CD14-positive monocyte (primary cell): ENCODE data around the gene ADGRL3. TPM values are rescaled to one million over a fixed set of nuclear protein-coding genes. Genes with fewer than 3 reads are reported as not detected.

ENCODE experiments used
- DNase-seq, 3 donors: peaks; one replicate each; pipeline ENCODE4 v3.0.0-alpha.2; 2011 to 2022
- H2AFZ ChIP-seq: 2 replicates; pipeline ENCODE4 v1.6.0; 2012; ENCODE audit warnings: mild to moderate bottlenecking, low read depth, low read length, inconsistent platforms; ENCODE audit not compliant: insufficient read depth, poor library complexity, severe bottlenecking
- H3K27ac ChIP-seq, 2 donors: 1 replicate in 1 of 2; 2 replicates in 1 of 2; pipeline ENCODE4 v1.5.1; 2012 to 2013; ENCODE audit warnings: low read length in 2 of 2, control low read depth in 1 of 2, inconsistent platforms in 1 of 2, low read depth in 1 of 2, mild to moderate bottlenecking in 1 of 2
- H3K27me3 ChIP-seq, 2 donors: one replicate each; pipeline versions ENCODE4 v1.6.0 to v1.6.1; 2011 to 2013; ENCODE audit warnings: low read length in 2 of 2; ENCODE audit not compliant: control insufficient read depth in 2 of 2, insufficient read depth in 2 of 2
- H3K36me3 ChIP-seq, 2 donors: replicated peaks in 1 of 2; 1 replicate in 1 of 2; 2 replicates in 1 of 2; pipeline versions ENCODE4 v1.5.1 to v1.6.1; 2012 to 2013; ENCODE audit warnings: low read length in 2 of 2, control low read depth in 1 of 2, inconsistent platforms in 1 of 2, mild to moderate bottlenecking in 1 of 2; ENCODE audit not compliant: insufficient read depth in 2 of 2, control insufficient read depth in 1 of 2
- H3K4me1 ChIP-seq, 2 donors: 1 replicate in 1 of 2; 2 replicates in 1 of 2; pipeline versions ENCODE4 v1.5.1 to v1.6.1; 2012 to 2013; ENCODE audit warnings: low read length in 2 of 2, control low read depth in 1 of 2, inconsistent platforms in 1 of 2, mild to moderate bottlenecking in 1 of 2, moderate library complexity in 1 of 2; ENCODE audit not compliant: insufficient read depth in 2 of 2, control insufficient read depth in 1 of 2
- H3K4me2 ChIP-seq: replicated peaks from 2 replicates; pipeline ENCODE3; 2012; ENCODE audit warnings: low read length, moderate library complexity, mild to moderate bottlenecking; ENCODE audit not compliant: poor library complexity, severe bottlenecking; ENCODE audit errors: extremely low read depth
- H3K4me3 ChIP-seq, 3 experiments: fragments of 200-600 bp in 1 of 3; sonication (generic) in 1 of 3; replicated peaks in 1 of 3; 1 replicate in 2 of 3; 2 replicates in 1 of 3; pipeline ENCODE4 v1.5.1; 2011 to 2013; ENCODE audit warnings: low read length in 3 of 3, mild to moderate bottlenecking in 3 of 3, control low read depth in 2 of 3, low read depth in 2 of 3, inconsistent platforms in 1 of 3, moderate library complexity in 1 of 3
- H3K79me2 ChIP-seq: 2 replicates; pipeline ENCODE4 v1.6.0; 2012; ENCODE audit warnings: mild to moderate bottlenecking, control low read depth, inconsistent platforms, low read length, moderate library complexity; ENCODE audit not compliant: insufficient read depth
- H3K9ac ChIP-seq: 2 replicates; pipeline ENCODE4 v1.6.0; 2017; ENCODE audit warnings: low read length, mild to moderate bottlenecking; ENCODE audit not compliant: insufficient read depth, poor library complexity, severe bottlenecking
- H3K9me3 ChIP-seq, 2 donors: replicated peaks in 1 of 2; 1 replicate in 1 of 2; 2 replicates in 1 of 2; pipeline versions ENCODE4 v1.5.1 to v1.6.1; 2012 to 2013; ENCODE audit warnings: low read length in 2 of 2, control low read depth in 1 of 2; ENCODE audit not compliant: control insufficient read depth in 1 of 2, insufficient read depth in 1 of 2
- H4K20me1 ChIP-seq: 2 replicates; pipeline ENCODE4 v1.6.0; 2012; ENCODE audit warnings: mild to moderate bottlenecking, low read length, control low read depth, moderate library complexity; ENCODE audit not compliant: insufficient read depth
- H3K27ac Mint-ChIP-seq, 7 donors: one replicate each; pipeline ENCODE4 v1.8.0; 2020; ENCODE audit warnings: mild to moderate bottlenecking in 7 of 7, mixed read lengths in 7 of 7, moderate library complexity in 6 of 7, inconsistent platforms in 2 of 7
- H3K27me3 Mint-ChIP-seq, 3 donors: one replicate each; pipeline ENCODE4 v1.8.0; 2021 to 2022; ENCODE audit warnings: low read depth in 3 of 3, mild to moderate bottlenecking in 3 of 3, mixed read lengths in 3 of 3, moderate library complexity in 3 of 3, inconsistent platforms in 1 of 3
- H3K36me3 Mint-ChIP-seq, 2 donors: one replicate each; pipeline ENCODE4 v1.8.0; 2020; ENCODE audit warnings: mixed read lengths in 2 of 2, inconsistent platforms in 1 of 2, mild to moderate bottlenecking in 1 of 2
- H3K4me1 Mint-ChIP-seq: one replicate; pipeline ENCODE4 v1.8.0; 2020; ENCODE audit warnings: mild to moderate bottlenecking, mixed read lengths
- H3K4me3 Mint-ChIP-seq, 2 donors: one replicate each; pipeline ENCODE4 v1.8.0; 2020; ENCODE audit warnings: mild to moderate bottlenecking in 2 of 2, mixed read lengths in 2 of 2, moderate library complexity in 1 of 2
- H3K9me3 Mint-ChIP-seq, 7 donors: one replicate each; pipeline ENCODE4 v1.8.0; 2020 to 2022; ENCODE audit warnings: mixed read lengths in 7 of 7, mild to moderate bottlenecking in 6 of 7, moderate library complexity in 6 of 7, inconsistent platforms in 2 of 7
- WGBS: methylation state at CpG from one replicate; pipeline ENCODE4 v1.1.5; 2013; ENCODE audit warnings: missing lambda C conversion rate; ENCODE audit not compliant: insufficient coverage; 5-methylcytosine and 5-hydroxymethylcytosine counted together
- intact Hi-C, 2 donors: fragments of 100-400 bp; cut with micrococcal nuclease; formaldehyde crosslinking; loops; one replicate each; pipeline versions ENCODE4 v1.15.0 to v1.15.1; 2023
- polyA plus RNA-seq, 3 donors: library from polyadenylated mRNA; depleted of rRNA in 1 of 3; unstranded in 2 of 3; stranded (reverse) in 1 of 3; fragments of 300-500 nt in 2 of 3; fragments of >200 nt in 1 of 3; fragmentation: Illumina TruSeq in 2 of 3; gene quantifications; 1 replicate in 2 of 3; 2 replicates in 1 of 3; pipeline ENCODE4 v1.2.3, GENCODE V29; 2012 to 2021
- TF ChIP-seq, protein P1 (sequence below): fragments of 200-600 bp; IDR thresholded peaks from one replicate; pipeline ENCODE4 v1.8.0; 2022; ENCODE audit warnings: antibody characterized with exemption, mild to moderate bottlenecking

ADGRL3 gene
- polyA plus RNA-seq, 3 donors: not detected

GRCh38 chr4:62118558-62118957, 918.4 kb downstream of the ADGRL3 start:
- no peaks in the 10 kb centered on the region for H3K4me1 ChIP-seq
- no peaks in the 10 kb centered on the region for H3K79me2 ChIP-seq
- TF ChIP-seq, protein P1, sequence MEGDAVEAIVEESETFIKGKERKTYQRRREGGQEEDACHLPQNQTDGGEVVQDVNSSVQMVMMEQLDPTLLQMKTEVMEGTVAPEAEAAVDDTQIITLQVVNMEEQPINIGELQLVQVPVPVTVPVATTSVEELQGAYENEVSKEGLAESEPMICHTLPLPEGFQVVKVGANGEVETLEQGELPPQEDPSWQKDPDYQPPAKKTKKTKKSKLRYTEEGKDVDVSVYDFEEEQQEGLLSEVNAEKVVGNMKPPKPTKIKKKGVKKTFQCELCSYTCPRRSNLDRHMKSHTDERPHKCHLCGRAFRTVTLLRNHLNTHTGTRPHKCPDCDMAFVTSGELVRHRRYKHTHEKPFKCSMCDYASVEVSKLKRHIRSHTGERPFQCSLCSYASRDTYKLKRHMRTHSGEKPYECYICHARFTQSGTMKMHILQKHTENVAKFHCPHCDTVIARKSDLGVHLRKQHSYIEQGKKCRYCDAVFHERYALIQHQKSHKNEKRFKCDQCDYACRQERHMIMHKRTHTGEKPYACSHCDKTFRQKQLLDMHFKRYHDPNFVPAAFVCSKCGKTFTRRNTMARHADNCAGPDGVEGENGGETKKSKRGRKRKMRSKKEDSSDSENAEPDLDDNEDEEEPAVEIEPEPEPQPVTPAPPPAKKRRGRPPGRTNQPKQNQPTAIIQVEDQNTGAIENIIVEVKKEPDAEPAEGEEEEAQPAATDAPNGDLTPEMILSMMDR: no peak
- H3K9me3 Mint-ChIP-seq: peaks cover 0 to 2% (median 0%) of the 10 kb centered on the region in 7 donors
- no peaks in the 10 kb centered on the region for H3K27me3 Mint-ChIP-seq
- no peak overlapping the region for H2AFZ ChIP-seq
- DNase-seq: no peak
- H3K9ac ChIP-seq: no peak overlapping the region
- H3K4me2 ChIP-seq: no peak overlapping the region
- no peaks in the 10 kb centered on the region for H3K27me3 ChIP-seq
- H3K4me3 ChIP-seq: no peak overlapping the region
- H3K36me3 Mint-ChIP-seq: no peaks in the 10 kb centered on the region
- H3K36me3 ChIP-seq: no peaks in the 10 kb centered on the region
- H3K9me3 ChIP-seq: no peaks in the 10 kb centered on the region
- no peak overlapping the region for H3K27ac Mint-ChIP-seq
- whole genome bisulfite sequencing: no CpG with 5 or more reads among the region's 2 CpGs
- H3K4me3 Mint-ChIP-seq: no peak overlapping the region
- H3K4me1 Mint-ChIP-seq: no peaks in the 10 kb centered on the region
- no peak overlapping the region for H3K27ac ChIP-seq
- no peaks in the 10 kb centered on the region for H4K20me1 ChIP-seq
- intact Hi-C loops: no loop called here

- Histone ChIP-seq H4K20me1 (no peaks in the 10 kb centered on the region), H3K79me2 (no peaks in the 10 kb centered on the region), H3K36me3 (no peaks in the 10 kb centered on the region), H3K4me3 (no peak overlapping the region), H3K27me3 (no peaks in the 10 kb centered on the region), H3K27ac (no peak overlapping the region), H3K4me1 (no peaks in the 10 kb centered on the region), H3K9ac (no peak overlapping the region), H3K9me3 (no peaks in the 10 kb centered on the region), H2AFZ (no peak overlapping the region), H3K4me2 (no peak overlapping the region)
- Mint-ChIP-seq H3K36me3 (no peaks in the 10 kb centered on the region), H3K4me3 (no peak overlapping the region), H3K27me3 (no peaks in the 10 kb centered on the region), H3K4me1 (no peaks in the 10 kb centered on the region), H3K9me3 (peaks cover 0 to 2% (median 0%) of the 10 kb centered on the region in 7 donors), H3K27ac (no peak overlapping the region)
- no peak for DNase-seq
- TF ChIP-seq, protein P1: no peak
- intact Hi-C loops: no loop called here
Observed at GRCh38 chr4:62119195-62119594, 919.1 kb downstream of the ADGRL3 start.
